ENCODE results near the gene CILP2.

GRCh38 chr19:19510432-19510831 is 27.6 kb upstream of the CILP2 start:
- no peak for TF ChIP-seq CTCF (IDR thresholded peaks at IDR 0.05)
- TF ChIP-seq POLR2A (IDR thresholded peaks at IDR 0.05): no peak

Measured in body of pancreas (tissue), 4 donors.